ENCODE measurements around the gene ELFN2.

Gene ELFN2

GRCh38 chr22:37435970-37436603 lies 8.8 kb upstream of the ELFN2 start:
- no peak for TF ChIP-seq Cebpa-rat (IDR thresholded peaks at IDR 0.05)
- peaks cover 0 to 3% (median 0%) of the 10 kb centered on the region in 11 experiments; a peak in 1 of 22 replicates for H4K20me1 ChIP-seq
- no peaks in the 10 kb centered on the region; a peak in 1 of 22 replicates for H3K36me3 ChIP-seq
- no peak overlapping the region for H3K4me3 ChIP-seq
- peaks cover 13 to 29% (median 23%) of the 10 kb centered on the region in 11 experiments for H3K9me3 ChIP-seq (replicated peaks in 1 of 11)
- no peak overlapping the region for H3K27ac ChIP-seq
- peaks cover 3 to 43% (median 39%) of the 10 kb centered on the region in 10 experiments; a peak in 18 of 20 replicates for H3K4me1 ChIP-seq
- peaks cover 0 to 11% (median 4%) of the 10 kb centered on the region in 11 experiments; a peak in 6 of 22 replicates for H3K27me3 ChIP-seq
- H3K9ac ChIP-seq: no peak overlapping the region
- no peak overlapping the region for H3K4me2 ChIP-seq

DNA sequence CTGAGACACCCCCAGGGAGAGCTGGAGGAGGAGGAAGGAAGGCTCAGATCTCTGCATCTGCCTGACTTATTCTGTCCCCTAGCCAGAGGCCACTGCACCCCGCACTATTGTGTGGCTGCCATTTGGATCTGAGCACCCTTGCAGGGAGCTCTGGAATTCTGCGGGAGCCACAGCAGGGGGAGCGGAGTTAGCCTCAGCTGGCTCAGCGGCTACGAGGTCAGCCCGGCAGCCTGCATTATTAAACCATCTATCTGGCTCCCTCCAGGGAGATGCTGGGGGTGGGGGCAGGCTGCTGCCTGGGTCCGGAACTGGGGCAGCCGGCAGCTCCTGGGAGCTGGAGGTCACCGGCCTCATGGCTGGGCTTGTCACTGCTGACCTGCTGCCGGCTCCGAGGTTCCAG lies 6.5 kb upstream of the ELFN2 start:
- Histone ChIP-seq H3K36me3 (no peaks in the 10 kb centered on the region), H3K4me1 (peaks cover 0 to 47% (median 40%) of the 10 kb centered on the region in 10 experiments; a peak in 17 of 20 replicates), H4K20me1 (peaks cover 0 to 6% (median under 1%) of the 10 kb centered on the region in 11 experiments; a peak in 7 of 22 replicates), H3K4me3 (no peak overlapping the region), H3K27ac (no peak overlapping the region), H3K27me3 (peaks cover 3 to 17% (median 10%) of the 10 kb centered on the region in 11 experiments), H3K4me2 (peak overlapping the region in 9 of 11 experiments; percentile 40 to 74 (median 61); a peak in 18 of 22 replicates), H3K9me3 (replicated peaks in 1 of 11) (peaks cover 5 to 16% (median 13%) of the 10 kb centered on the region in 11 experiments; a peak in 20 of 22 replicates), H3K9ac (peak overlapping the region in 1 of 11 experiments; percentile 12; a peak in 1 of 22 replicates)
- no peak for TF ChIP-seq Cebpa-rat (IDR thresholded peaks at IDR 0.05)

DNA sequence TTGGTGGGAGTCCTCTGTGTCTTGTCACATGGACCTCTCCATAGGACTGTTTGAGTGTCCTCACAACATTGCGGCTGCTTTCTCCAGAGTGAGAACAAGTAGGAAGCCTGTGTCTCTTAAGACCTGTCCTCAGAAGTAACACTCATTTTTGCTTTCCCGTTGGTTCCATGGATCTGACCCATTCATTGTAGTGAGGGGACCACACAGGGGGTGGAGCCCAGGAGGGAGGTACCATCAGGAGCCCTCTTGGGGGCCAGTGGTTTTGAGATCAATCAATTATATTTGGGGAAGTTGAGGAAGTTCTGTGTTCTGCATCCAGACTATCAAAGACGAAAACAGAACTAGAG lies 5.4 kb upstream of the ELFN2 start:
- Histone ChIP-seq H3K9ac (no peak overlapping the region), H3K27ac (peak overlapping the region in 5 of 11 experiments; percentile 29 to 48 (median 39); a peak in 6 of 22 replicates)

DNA sequence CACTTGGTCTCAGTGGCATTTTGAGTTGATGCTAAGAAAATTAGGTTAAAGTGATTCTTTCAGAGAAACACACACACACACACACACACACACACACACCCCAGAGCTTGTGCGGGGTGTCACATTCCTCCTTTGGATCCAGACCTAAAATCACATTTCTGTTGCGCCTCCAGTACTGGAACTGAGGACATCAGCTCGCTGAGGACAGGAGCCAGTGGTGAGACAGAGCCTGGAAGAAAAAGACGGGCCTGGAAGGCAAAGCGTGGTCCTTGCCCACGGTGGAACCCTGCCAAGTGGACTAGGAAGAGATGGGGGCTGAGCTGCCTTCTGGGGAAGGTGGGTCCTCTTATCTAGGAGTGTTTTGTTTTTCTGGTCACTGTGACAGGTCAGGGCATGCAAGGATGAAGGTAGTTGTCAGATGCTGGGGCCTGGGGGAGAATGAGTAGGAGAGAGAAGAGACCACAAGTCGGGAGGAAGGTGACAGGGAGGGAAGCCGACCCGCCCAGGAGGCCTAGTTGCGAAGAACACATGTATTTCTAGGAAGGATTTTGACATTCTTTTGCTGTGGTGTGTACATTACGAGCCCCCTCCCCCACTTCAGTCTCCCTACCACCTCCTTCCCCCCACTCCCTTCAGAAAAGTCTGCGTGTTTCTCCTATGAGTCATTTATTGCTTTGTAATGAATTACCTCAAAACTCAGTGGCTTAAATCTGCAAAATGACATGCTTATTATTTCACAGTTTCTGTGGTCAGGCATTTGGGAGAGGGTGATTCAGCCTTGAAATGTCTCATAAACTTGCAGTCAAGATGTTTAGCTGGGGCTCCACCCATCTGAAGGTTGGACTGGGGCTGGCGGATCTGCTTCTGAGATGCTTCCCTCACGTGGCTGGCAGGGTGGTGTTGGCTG lies 4.8 kb upstream of the ELFN2 start:
- Histone ChIP-seq H3K27me3 (peaks cover 20 to 34% (median 27%) of the 10 kb centered on the region in 11 experiments), H4K20me1 (peaks cover 0 to 23% (median 13%) of the 10 kb centered on the region in 11 experiments; a peak in 13 of 22 replicates), H3K4me3 (no peak overlapping the region), H3K27ac (peak overlapping the region in 8 of 11 experiments; percentile 6 to 62 (median 47); a peak in 10 of 22 replicates), H3K4me1 (peaks cover 8 to 57% (median 49%) of the 10 kb centered on the region in 10 experiments; a peak in 19 of 20 replicates), H3K9ac (no peak overlapping the region), H3K36me3 (no peaks in the 10 kb centered on the region), H3K4me2 (peak overlapping the region in 10 of 11 experiments; percentile 10 to 74 (median 60); a peak in 19 of 22 replicates), H3K9me3 (replicated peaks in 1 of 11) (peaks cover 5 to 16% (median 13%) of the 10 kb centered on the region in 11 experiments; a peak in 20 of 22 replicates)
- TF ChIP-seq Cebpa-rat (IDR thresholded peaks at IDR 0.05): peak in 1 of 11 experiments; percentile 46; a peak in 3 of 22 replicates

More for the DNA sequence above, 5.4 kb upstream of the ELFN2 start:
- peaks cover 5 to 16% (median 13%) of the 10 kb centered on the region in 11 experiments; a peak in 20 of 22 replicates for H3K9me3 ChIP-seq (replicated peaks in 1 of 11)
- TF ChIP-seq Cebpa-rat (IDR thresholded peaks at IDR 0.05): no peak
- peak overlapping the region in 8 of 11 experiments; percentile 42 to 74 (median 64); a peak in 17 of 22 replicates for H3K4me2 ChIP-seq
- peaks cover 14 to 28% (median 21%) of the 10 kb centered on the region in 11 experiments for H3K27me3 ChIP-seq
- peaks cover 2 to 51% (median 42%) of the 10 kb centered on the region in 10 experiments; a peak in 19 of 20 replicates for H3K4me1 ChIP-seq
- no peak overlapping the region for H3K4me3 ChIP-seq
- no peaks in the 10 kb centered on the region for H3K36me3 ChIP-seq
- H4K20me1 ChIP-seq: peaks cover 0 to 17% (median 12%) of the 10 kb centered on the region in 11 experiments; a peak in 12 of 22 replicates

DNA sequence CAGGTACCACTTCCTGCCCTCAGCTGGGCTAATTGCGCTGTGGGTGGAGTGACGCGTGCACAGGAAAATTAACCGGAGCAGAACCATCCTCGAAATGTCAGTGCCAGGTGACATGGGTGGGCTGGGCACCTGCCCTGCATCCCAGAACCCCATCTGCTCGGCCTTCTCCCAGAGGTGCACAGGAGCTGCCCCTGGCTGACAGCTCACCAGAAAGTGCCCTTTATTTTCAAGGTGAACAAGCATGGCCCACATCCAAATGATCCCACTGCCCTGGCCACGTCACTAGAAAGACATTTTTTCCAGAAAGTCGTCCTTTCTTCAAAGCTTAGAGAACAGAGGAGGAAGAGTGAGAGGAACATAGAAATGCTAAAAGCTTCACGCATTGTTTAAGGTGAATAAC lies 4.1 kb upstream of the ELFN2 start:
- TF ChIP-seq Cebpa-rat (IDR thresholded peaks at IDR 0.05): no peak
- Histone ChIP-seq H3K9ac (no peak overlapping the region), H3K27ac (peak overlapping the region in 5 of 11 experiments; percentile 6 to 62 (median 58); a peak in 6 of 22 replicates), H4K20me1 (peaks cover 0 to 30% (median 16%) of the 10 kb centered on the region in 11 experiments; a peak in 13 of 22 replicates), H3K4me1 (peaks cover 11 to 64% (median 54%) of the 10 kb centered on the region in 10 experiments; a peak in 19 of 20 replicates), H3K4me2 (peak overlapping the region in 6 of 11 experiments; percentile 40 to 74 (median 54); a peak in 7 of 22 replicates), H3K27me3 (peaks cover 27 to 41% (median 34%) of the 10 kb centered on the region in 11 experiments), H3K4me3 (no peak overlapping the region), H3K36me3 (no peaks in the 10 kb centered on the region), H3K9me3 (replicated peaks in 1 of 11) (peaks cover 5 to 16% (median 13%) of the 10 kb centered on the region in 11 experiments; a peak in 20 of 22 replicates)

- Histone ChIP-seq H3K4me2 (peak overlapping the region in 3 of 11 experiments; percentile 25 to 74 (median 48); a peak in 2 of 22 replicates), H3K4me3 (no peak overlapping the region), H3K27me3 (peaks cover 32 to 46% (median 39%) of the 10 kb centered on the region in 11 experiments), H3K27ac (peak overlapping the region in 1 of 11 experiments; percentile 58; a peak in 1 of 22 replicates), H3K36me3 (no peaks in the 10 kb centered on the region), H4K20me1 (peaks cover 0 to 34% (median 21%) of the 10 kb centered on the region in 11 experiments; a peak in 13 of 22 replicates), H3K9me3 (replicated peaks in 1 of 11) (peaks cover 5 to 16% (median 13%) of the 10 kb centered on the region in 11 experiments; a peak in 20 of 22 replicates), H3K4me1 (peaks cover 11 to 68% (median 56%) of the 10 kb centered on the region in 10 experiments; a peak in 19 of 20 replicates), H3K9ac (no peak overlapping the region)
- TF ChIP-seq Cebpa-rat (IDR thresholded peaks at IDR 0.05): no peak
Observed at GRCh38 chr22:37430941-37431340, 3.7 kb upstream of the ELFN2 start.

DNA sequence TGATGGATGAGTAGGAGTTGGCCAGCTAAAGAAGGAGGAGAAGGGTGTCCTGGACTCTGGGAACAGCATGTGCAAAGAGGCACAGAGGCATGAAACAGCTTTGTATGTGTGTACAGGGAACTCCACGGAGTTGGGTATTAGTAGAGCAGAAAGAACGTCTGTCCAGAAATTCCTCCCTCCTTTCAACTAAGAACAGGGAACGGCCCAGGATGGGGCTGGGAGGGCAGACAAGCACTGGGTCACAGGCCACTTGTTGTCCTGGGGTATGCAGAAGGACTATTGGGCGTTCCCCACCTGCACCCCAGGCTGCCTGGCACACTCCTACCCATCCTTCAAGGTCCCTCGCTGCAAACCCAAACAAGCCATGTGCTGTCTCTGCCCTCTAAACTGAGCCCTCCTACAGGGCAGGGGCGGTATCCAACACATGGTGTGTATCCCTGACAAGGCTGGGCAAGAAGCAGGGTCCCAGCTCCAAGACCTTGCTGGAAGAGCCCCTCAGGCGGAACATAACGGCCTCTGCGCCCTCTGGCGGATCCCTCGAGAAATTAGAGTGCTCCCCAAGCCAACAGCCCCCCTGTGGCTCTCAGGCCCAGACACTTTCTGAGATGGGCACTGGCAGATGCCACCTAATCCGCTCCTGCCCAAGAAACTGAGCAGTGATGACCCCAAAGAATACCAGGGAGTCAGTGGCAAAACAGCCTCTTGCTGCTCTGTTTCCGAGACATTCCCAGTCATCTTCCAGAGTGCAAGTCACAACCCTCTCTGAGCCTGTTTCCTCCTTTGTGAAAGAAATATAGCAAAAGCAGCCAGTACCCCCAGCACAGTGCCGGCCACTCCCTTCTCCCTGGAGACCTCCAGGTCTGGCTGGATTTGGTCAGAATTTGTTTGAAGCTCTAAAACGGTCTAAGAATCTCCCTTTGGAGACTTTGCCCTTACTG lies 1.6 kb upstream of the ELFN2 start:
- Histone ChIP-seq H3K4me1 (peaks cover 11 to 68% (median 60%) of the 10 kb centered on the region in 10 experiments; a peak in 19 of 20 replicates), H3K36me3 (no peaks in the 10 kb centered on the region), H3K9me3 (replicated peaks in 1 of 11) (peaks cover 5 to 16% (median 13%) of the 10 kb centered on the region in 11 experiments; a peak in 20 of 22 replicates), H3K4me2 (peak overlapping the region in 1 of 11 experiments; percentile 29; a peak in 1 of 22 replicates), H3K27me3 (peaks cover 52 to 66% (median 57%) of the 10 kb centered on the region in 11 experiments), H4K20me1 (peaks cover 0 to 55% (median 29%) of the 10 kb centered on the region in 11 experiments; a peak in 13 of 22 replicates), H3K27ac (no peak overlapping the region), H3K4me3 (no peak overlapping the region), H3K9ac (no peak overlapping the region)
- TF ChIP-seq Cebpa-rat (IDR thresholded peaks at IDR 0.05): no peak

Data from BLaER1 treated with 17β-estradiol and CSF1 and Interleukin-3, amounts not matched to agents 10 nM and 100 nM (cell line).